B cell (primary cell): ENCODE data around the gene COPZ1. TPM values are rescaled to one million over a fixed set of nuclear protein-coding genes. Genes with fewer than 3 reads are reported as not detected.

Experiments used
- ATAC-seq: fragments of 200-7000 bp; cut with Tn5 transposase; one replicate; pipeline ENCODE4 v1.10.0; 2021; ENCODE audit warnings: low read depth, mild to moderate bottlenecking, moderate number of reproducible peaks, moderate library complexity
- CTCF ChIA-PET: fragments of 350-600 bp; sonication (Branson Sonifier 250); formaldehyde crosslinking; loops from one replicate; lab custom pipeline; 2021; ENCODE audit warnings: antibody characterized with exemption, inconsistent platforms; lab: Charles Lee
- POLR2A ChIA-PET: fragments of 350-600 bp; sonication (Branson Sonifier 250); formaldehyde crosslinking; loops from one replicate; lab custom pipeline; 2021; ENCODE audit warnings: antibody characterized with exemption; lab: Charles Lee
- DNase-seq: peaks from one replicate; pipeline ENCODE4 v3.0.0; 2013
- H2AFZ ChIP-seq: 2 replicates; pipeline ENCODE4 v1.6.1; 2012; ENCODE audit warnings: mild to moderate bottlenecking, low read depth, low read length; ENCODE audit not compliant: insufficient read depth, poor library complexity, severe bottlenecking
- H3K27ac ChIP-seq, 2 donors: 1 replicate in 1 of 2; 2 replicates in 1 of 2; pipeline ENCODE4 v1.5.1; 2012 to 2013; ENCODE audit warnings: low read length in 2 of 2, mild to moderate bottlenecking in 2 of 2, moderate library complexity in 1 of 2
- H3K27me3 ChIP-seq, 4 experiments: fragments of 200-600 bp in 1 of 4; sonication (generic) in 1 of 4; replicated peaks in 1 of 4; 1 replicate in 2 of 4; 2 replicates in 2 of 4; pipeline versions ENCODE4 v1.6.1 to v1.7.0; 2013 to 2016; ENCODE audit warnings: low read length in 3 of 4, mild to moderate bottlenecking in 2 of 4, mixed read lengths in 1 of 4, moderate library complexity in 1 of 4; ENCODE audit not compliant: insufficient read depth in 4 of 4, control insufficient read depth in 3 of 4; ENCODE audit errors: control extremely low read depth in 1 of 4
- H3K36me3 ChIP-seq, 2 experiments: replicated peaks in 1 of 2; 1 replicate in 1 of 2; 2 replicates in 1 of 2; pipeline versions ENCODE4 v1.6.1 to v1.7.1; 2013; ENCODE audit warnings: low read length in 1 of 2; ENCODE audit not compliant: insufficient read depth in 2 of 2, control insufficient read depth in 1 of 2; ENCODE audit errors: control extremely low read depth in 1 of 2, extremely low read depth in 1 of 2
- H3K4me1 ChIP-seq, 2 donors: fragments of 200-600 bp in 1 of 2; sonication (generic) in 1 of 2; 1 replicate in 1 of 2; 2 replicates in 1 of 2; pipeline versions ENCODE4 v1.5.1 to v1.6.1; 2013 to 2017; ENCODE audit warnings: low read length in 2 of 2; ENCODE audit not compliant: control insufficient read depth in 2 of 2, insufficient read depth in 2 of 2
- H3K4me2 ChIP-seq: replicated peaks from 2 replicates; pipeline ENCODE3; 2012; ENCODE audit warnings: mild to moderate bottlenecking, low read depth, low read length; ENCODE audit not compliant: poor library complexity, severe bottlenecking
- H3K4me3 ChIP-seq, 5 experiments: fragments of 200-600 bp in 1 of 5; sonication (generic) in 1 of 5; 1 replicate in 3 of 5; 2 replicates in 2 of 5; pipeline versions ENCODE4 v1.5.1 to v1.7.0; 2011 to 2016; ENCODE audit warnings: low read length in 4 of 5, mild to moderate bottlenecking in 4 of 5, low read depth in 2 of 5, control low read depth in 1 of 5, moderate library complexity in 1 of 5; ENCODE audit not compliant: insufficient read depth in 1 of 5; ENCODE audit errors: control extremely low read depth in 1 of 5, extremely low read depth in 1 of 5
- H3K79me2 ChIP-seq: fragments of 200-600 bp; sonication (generic); one replicate; pipeline ENCODE4 v1.6.0; 2016; ENCODE audit warnings: low read length; ENCODE audit not compliant: control insufficient read depth, insufficient read depth
- H3K9ac ChIP-seq: fragments of 200-600 bp; sonication (generic); 2 replicates; pipeline ENCODE4 v1.6.1; 2017; ENCODE audit warnings: mild to moderate bottlenecking, low read length, moderate library complexity
- H3K9me3 ChIP-seq, 3 donors: one replicate each; pipeline versions ENCODE4 v1.6.1 to v1.7.1; 2013; ENCODE audit warnings: low read length in 2 of 3; ENCODE audit not compliant: control insufficient read depth in 2 of 3, insufficient read depth in 1 of 3; ENCODE audit errors: control extremely low read depth in 1 of 3
- H4K20me1 ChIP-seq: 2 replicates; pipeline ENCODE4 v1.6.0; 2012; ENCODE audit warnings: mild to moderate bottlenecking, low read length; ENCODE audit not compliant: insufficient read depth, control insufficient read depth, poor library complexity, severe bottlenecking
- H3K27ac Mint-ChIP-seq: one replicate; pipeline ENCODE4 v1.8.0; 2021; ENCODE audit warnings: mixed read lengths
- H3K27me3 Mint-ChIP-seq: one replicate; pipeline ENCODE4 v1.8.0; 2021; ENCODE audit warnings: mixed read lengths
- H3K4me1 Mint-ChIP-seq: one replicate; pipeline ENCODE4 v1.8.0; 2021; ENCODE audit warnings: mixed read lengths
- H3K4me3 Mint-ChIP-seq: one replicate; pipeline ENCODE4 v1.8.0; 2021; ENCODE audit warnings: mixed read lengths
- H3K9me3 Mint-ChIP-seq: one replicate; pipeline ENCODE4 v1.8.0; 2022; ENCODE audit warnings: mixed read lengths; ENCODE audit not compliant: insufficient read depth
- CTCF ChIP-seq: fragments of 200-600 bp; IDR thresholded peaks from one replicate; pipeline ENCODE4 v1.8.0; 2022; ENCODE audit warnings: antibody characterized with exemption, mild to moderate bottlenecking
- EZH2 ChIP-seq: IDR thresholded peaks from 2 replicates; pipeline ENCODE4 v1.6.1; 2012; ENCODE audit warnings: borderline replicate concordance, low read depth, mild to moderate bottlenecking, moderate library complexity, low read length; ENCODE audit not compliant: insufficient read depth, poor library complexity, severe bottlenecking
- WGBS: methylation state at CpG from one replicate; pipeline ENCODE4 v1.1.5; 2013; ENCODE audit warnings: missing lambda C conversion rate; ENCODE audit not compliant: insufficient coverage; 5-methylcytosine and 5-hydroxymethylcytosine counted together
- intact Hi-C: fragments of 100-400 bp; cut with micrococcal nuclease; formaldehyde crosslinking; loops from one replicate; pipeline ENCODE4 v1.10.0; 2022
- polyA plus RNA-seq: library from polyadenylated mRNA; depleted of rRNA; stranded (reverse); fragments of >200 nt; gene quantifications from 2 replicates; pipeline ENCODE4 v1.2.3, GENCODE V29; 2012
- total RNA-seq, 2 donors: library from RNA; stranded (reverse); fragments of 120-200 nt in 1 of 2; gene quantifications; 1 replicate in 1 of 2; 2 replicates in 1 of 2; pipeline versions ENCODE4 v1.2.3 to v1.2.4, GENCODE V29; 2013 to 2022

COPZ1 gene
- total and polyA plus RNA-seq, 2 donors (not counting 1 experiment from before 2014, with no cell fraction given) = 54.9 to 72.1 TPM

- DNase-seq = no peak
Measured at GRCh38 chr12:54358191-54358944, 33.4 kb downstream of the COPZ1 start.

More at GRCh38 chr12:54358191-54358944, 33.4 kb downstream of the COPZ1 start:
- no peak for ATAC-seq
- Mint-ChIP-seq H3K9me3 (no peaks in the 10 kb centered on the region), H3K4me3 (no peak overlapping the region), H3K27ac (no peak overlapping the region), H3K27me3 (no peaks in the 10 kb centered on the region), H3K4me1 (peaks cover 7% of the 10 kb centered on the region)
- ChIA-PET CTCF (interaction anchor here (0.9 to 7.8 kb wide), 20 partner anchors 9 to 1353 kb away, joined by 3 to 42 read pairs (median 4); partner anchors contain the start of gene COPZ1), POLR2A (interaction anchor here (0.5 to 1.8 kb wide), 6 partner anchors 10 to 946 kb away, joined by 3 to 8 read pairs (median 4); partner anchors contain the start of genes CBX5 and HNRNPA1)
- H3K4me3 ChIP-seq = peak overlapping the region; percentile 56 to 92 (median 85)
- H3K9me3 ChIP-seq = no peaks in the 10 kb centered on the region
- peak overlapping the region; percentile 12 to 81 for H3K27ac ChIP-seq
- TF ChIP-seq CTCF (no peak), EZH2 (no peak)
- no peaks in the 10 kb centered on the region for H3K79me2 ChIP-seq
- 14% methylated on average over 7 of the region's 15 CpGs for WGBS
- H3K4me1 ChIP-seq = peaks cover 12 to 17% of the 10 kb centered on the region in 2 donors
- peak overlapping the region; percentile 99 for H2AFZ ChIP-seq
- peak overlapping the region; percentile 85 for H3K9ac ChIP-seq
- intact Hi-C loops = loop anchor here (2.0 kb wide), 1 partner anchor 142 kb away; no protein-coding TSS in a partner anchor
- no peaks in the 10 kb centered on the region for H4K20me1 ChIP-seq
- peak overlapping the region; percentile 96 for H3K4me2 ChIP-seq
- H3K36me3 ChIP-seq = no peaks in the 10 kb centered on the region
- H3K27me3 ChIP-seq = no peaks in the 10 kb centered on the region
